ENCODE measurements around the gene RBM18.

- TF ChIP-seq POLR2AphosphoS5 (IDR thresholded peaks at IDR 0.05; ENCODE audit: low read depth, low read length) (no peak), REST (IDR thresholded peaks at IDR 0.05; ENCODE audit: insufficient read depth in 1 of 2, low read depth in 2 of 2, low read length in 1 of 2) (no peak), CTCF (IDR thresholded peaks at IDR 0.05) (no peak), SIN3A (IDR thresholded peaks at IDR 0.05; ENCODE audit: borderline replicate concordance, insufficient read depth, low read depth, low read length) (no peak)
Measured at GRCh38 chr9:122193651-122194050, 71.0 kb downstream of the RBM18 start.

Measured in Panc1 (cell line).